HepG2 (cell line): ENCODE data around the gene CAMK1D. TPM values are rescaled to one million over a fixed set of nuclear protein-coding genes. Genes with fewer than 3 reads are reported as not detected.

Experiments used
- ATAC-seq: fragments of 200-7000 bp; cut with Tn5 transposase; 3 replicates; pipeline ENCODE4 v1.9.1; 2020; ENCODE audit warnings: mild to moderate bottlenecking, moderate library complexity
- BruUV-seq: library from RNA; stranded (reverse); fragments of 400-500 nt; replicated peaks from 2 replicates; lab custom pipeline; 2021; lab: Mats Ljungman, UMichigan
- CTCF ChIA-PET: fragments of 300-600 bp; formaldehyde crosslinking; extraction: SDS; loops from one replicate; lab custom pipeline; 2021; ENCODE audit warnings: low total read pairs, inconsistent platforms, low intra/inter-chr PET ratio; lab: Yijun Ruan, JAX
- POLR2A ChIA-PET: fragments of 350-600 bp; sonication (Branson Sonifier 250); formaldehyde crosslinking; loops from one replicate; lab custom pipeline; 2020; ENCODE audit warnings: antibody characterized with exemption, inconsistent platforms; lab: Yijun Ruan, JAX
- DNase-seq: peaks from one replicate; pipeline ENCODE4 v3.0.0-alpha.2; 2015; ENCODE audit warnings: low spot score
- FAIRE-seq: peaks from 3 replicates; lab custom pipeline; 2011; peaks lifted over from hg19 to GRCh38; lab: Jason Lieb, UNC
- H2AFZ ChIP-seq: one replicate; pipeline ENCODE4 v1.6.1; 2011; ENCODE audit warnings: low read length, inconsistent platforms
- H3K27ac ChIP-seq: fragments of 300-600 bp; 3 replicates; pipeline ENCODE4 v1.8.0; 2011; ENCODE audit warnings: mixed run types, mild to moderate bottlenecking, mixed read lengths, low read length, inconsistent platforms; ENCODE audit not compliant: insufficient read depth; ENCODE audit errors: extremely low read length
- H3K27me3 ChIP-seq, 2 experiments: fragments of 200-600 bp in 1 of 2; 2 replicates in 1 of 2; 3 replicates in 1 of 2; pipeline versions ENCODE4 v1.6.0 to v1.8.0; 2011; ENCODE audit warnings: low read length in 2 of 2, mild to moderate bottlenecking in 2 of 2, moderate library complexity in 2 of 2, inconsistent platforms in 1 of 2; ENCODE audit not compliant: insufficient read depth in 2 of 2, control insufficient read depth in 1 of 2
- H3K36me3 ChIP-seq, 2 experiments: fragments of 200-600 bp in 1 of 2; replicated peaks in 1 of 2; 2 replicates in 1 of 2; 3 replicates in 1 of 2; pipeline versions ENCODE4 v1.5.1 to v1.8.0; 2011; ENCODE audit warnings: low read length in 2 of 2, inconsistent platforms in 1 of 2; ENCODE audit not compliant: insufficient read depth in 2 of 2, control insufficient read depth in 1 of 2
- H3K4me1 ChIP-seq: 2 replicates; pipeline ENCODE4 v1.5.1; 2012; ENCODE audit warnings: low read length, inconsistent platforms; ENCODE audit not compliant: insufficient read depth
- H3K4me2 ChIP-seq: 2 replicates; pipeline ENCODE4 v1.6.0; 2011; ENCODE audit warnings: low read depth, low read length, inconsistent platforms
- H3K4me3 ChIP-seq, 3 experiments: fragments of 200-600 bp in 1 of 3; sonication (generic), shearing (Covaris generic) in 1 of 3; replicated peaks in 1 of 3; 2 replicates each; pipeline ENCODE4 v1.5.1; 2011 to 2016; ENCODE audit warnings: low read length in 3 of 3, inconsistent platforms in 2 of 3, low read depth in 2 of 3, mild to moderate bottlenecking in 2 of 3, control low read depth in 1 of 3, mixed read lengths in 1 of 3; ENCODE audit not compliant: insufficient read depth in 1 of 3
- H3K79me2 ChIP-seq: one replicate; pipeline ENCODE4 v1.6.1; 2011; ENCODE audit warnings: low read length, inconsistent platforms; ENCODE audit not compliant: insufficient read depth
- H3K9ac ChIP-seq: 2 replicates; pipeline ENCODE4 v1.6.0; 2011; ENCODE audit warnings: mild to moderate bottlenecking, low read depth, low read length, inconsistent platforms; ENCODE audit not compliant: insufficient read depth
- H3K9me3 ChIP-seq: 2 replicates; pipeline ENCODE4 v1.5.1; 2012; ENCODE audit warnings: mild to moderate bottlenecking, low read length
- H4K20me1 ChIP-seq: 2 replicates; pipeline ENCODE4 v1.6.0; 2011; ENCODE audit warnings: inconsistent platforms, mild to moderate bottlenecking, low read length, moderate library complexity; ENCODE audit not compliant: insufficient read depth
- CEBPB ChIP-seq: IDR thresholded peaks from 2 replicates; pipeline ENCODE4 v1.6.1; 2011; ENCODE audit warnings: low read depth, low read length, improper control_type of control experiment, borderline replicate concordance
- MZF1 ChIP-seq: sonication (generic); formaldehyde crosslinking; IDR thresholded peaks from 2 replicates; pipeline ENCODE4 v1.8.1; 2023; ENCODE audit warnings: mild to moderate bottlenecking, missing genetic modification reagents, borderline replicate concordance
- TP53 ChIP-seq: sonication (generic); formaldehyde crosslinking; conservative IDR thresholded peaks from 2 replicates; pipeline ENCODE4 v1.4.0; 2020; ENCODE audit warnings: missing genetic modification reagents
- ZKSCAN8 ChIP-seq: IDR thresholded peaks from 2 replicates; pipeline ENCODE4 v1.6.1; 2016; ENCODE audit warnings: borderline replicate concordance, missing genetic modification reagents, missing compliant biosample characterization
- ZNF232 ChIP-seq: sonication (generic); formaldehyde crosslinking; IDR thresholded peaks from 2 replicates; pipeline ENCODE4 v1.4.0; 2020; ENCODE audit warnings: missing genetic modification reagents, borderline replicate concordance
- ZNF709 ChIP-seq: sonication (generic); formaldehyde crosslinking; IDR thresholded peaks from 2 replicates; pipeline ENCODE4 v1.5.0; 2020; ENCODE audit warnings: mild to moderate bottlenecking, missing genetic modification reagents
- ZNF775 ChIP-seq: sonication (generic); formaldehyde crosslinking; IDR thresholded peaks from 2 replicates; pipeline ENCODE4 v1.4.0; 2020; ENCODE audit warnings: missing genetic modification reagents, mild to moderate bottlenecking, moderate library complexity, borderline replicate concordance
- ZNF879 ChIP-seq: sonication (generic); formaldehyde crosslinking; IDR thresholded peaks from 2 replicates; pipeline ENCODE4 v1.8.1; 2023; ENCODE audit warnings: missing genetic modification reagents
- WGBS: methylation state at CpG from one replicate; pipeline ENCODE4 v1.1.6; 2017; ENCODE audit warnings: low lambda C conversion rate; 5-methylcytosine and 5-hydroxymethylcytosine counted together
- in situ Hi-C: cut with HindIII; loops from 2 replicates; pipeline ENCODE4 v1.10.0; 2017; ENCODE audit warnings: low pct_unique_long_range_greater_than_20kb; ENCODE audit not compliant: extremely low pct_ligation_motif_present
- intact Hi-C: fragments of 100-400 bp; cut with micrococcal nuclease; formaldehyde crosslinking; loops from one replicate; pipeline ENCODE4 v1.10.0; 2022; ENCODE audit not compliant: unreplicated experiment
- polyA plus RNA-seq, 8 experiments: library from polyadenylated mRNA; depleted of rRNA in 3 of 8; stranded (reverse) in 7 of 8; unstranded in 1 of 8; fragments of >200 nt; fragmentation: Illumina TruSeq in 4 of 8; extraction: Trizol in 4 of 8; gene quantifications; 2 replicates each; pipeline versions ENCODE4 v1.2.1 to v1.2.3, GENCODE V29; 2011 to 2016; ENCODE audit warnings: low read depth in 4 of 8, missing spikeins in 1 of 8, mixed read lengths in 1 of 8; ENCODE audit not compliant: insufficient read depth in 1 of 8
- total RNA-seq, 5 experiments: library from RNA; depleted of rRNA; stranded (reverse); fragments of >200 nt; fragmentation: Illumina TruSeq; extraction: Trizol; gene quantifications; 2 replicates each; pipeline ENCODE4 v1.2.3, GENCODE V29; 2016; ENCODE audit warnings: low read depth in 1 of 5
- TF ChIP-seq, protein P1 (sequence below): sonication (generic); formaldehyde crosslinking; IDR thresholded peaks from 2 replicates; pipeline ENCODE4 v1.4.0; 2020; ENCODE audit warnings: mild to moderate bottlenecking, missing genetic modification reagents
- TF ChIP-seq, protein P2 (sequence below): sonication (generic); formaldehyde crosslinking; IDR thresholded peaks from 2 replicates; pipeline ENCODE4 v1.8.1; 2023; ENCODE audit warnings: mild to moderate bottlenecking, missing genetic modification reagents, borderline replicate concordance
- TF ChIP-seq, protein P3 (sequence below): sonication (generic); formaldehyde crosslinking; IDR thresholded peaks from one replicate; pipeline ENCODE4 v1.5.1; 2020; ENCODE audit warnings: mild to moderate bottlenecking, missing genetic modification reagents; ENCODE audit errors: not compliant biosample characterization
- TF ChIP-seq, protein P4 (sequence below): sonication (generic); formaldehyde crosslinking; IDR thresholded peaks from 2 replicates; pipeline ENCODE4 v1.4.0; 2020; ENCODE audit warnings: missing genetic modification reagents

The CAMK1D gene
- total and polyA plus RNA-seq, 2 of the 13 experiments (the other 11 are each of a cell fraction or from before 2014, with no cell fraction given): under 0.01 TPM; not detected in 1

DNA sequence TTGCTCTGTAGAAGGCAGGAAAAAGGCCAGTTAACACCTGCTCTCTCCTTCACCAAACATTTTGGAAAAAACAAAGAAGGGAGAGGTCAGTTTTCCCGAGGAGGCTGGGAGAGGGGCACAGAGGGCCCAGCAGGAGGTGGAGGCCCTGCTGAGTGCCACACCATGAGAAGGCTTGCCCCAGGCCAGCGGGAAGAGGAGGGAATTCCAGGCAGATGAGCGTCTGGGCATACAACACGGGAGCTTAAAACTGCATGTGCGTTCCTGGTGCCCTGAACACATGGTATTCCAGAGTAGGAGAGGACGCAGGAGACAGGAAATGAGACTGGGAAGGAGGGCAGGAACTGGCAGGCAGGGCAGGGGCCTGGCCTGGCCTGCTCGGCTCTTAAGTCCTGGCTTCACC lies 469.7 kb downstream of the CAMK1D start (continued):
- TF ChIP-seq, protein P1, sequence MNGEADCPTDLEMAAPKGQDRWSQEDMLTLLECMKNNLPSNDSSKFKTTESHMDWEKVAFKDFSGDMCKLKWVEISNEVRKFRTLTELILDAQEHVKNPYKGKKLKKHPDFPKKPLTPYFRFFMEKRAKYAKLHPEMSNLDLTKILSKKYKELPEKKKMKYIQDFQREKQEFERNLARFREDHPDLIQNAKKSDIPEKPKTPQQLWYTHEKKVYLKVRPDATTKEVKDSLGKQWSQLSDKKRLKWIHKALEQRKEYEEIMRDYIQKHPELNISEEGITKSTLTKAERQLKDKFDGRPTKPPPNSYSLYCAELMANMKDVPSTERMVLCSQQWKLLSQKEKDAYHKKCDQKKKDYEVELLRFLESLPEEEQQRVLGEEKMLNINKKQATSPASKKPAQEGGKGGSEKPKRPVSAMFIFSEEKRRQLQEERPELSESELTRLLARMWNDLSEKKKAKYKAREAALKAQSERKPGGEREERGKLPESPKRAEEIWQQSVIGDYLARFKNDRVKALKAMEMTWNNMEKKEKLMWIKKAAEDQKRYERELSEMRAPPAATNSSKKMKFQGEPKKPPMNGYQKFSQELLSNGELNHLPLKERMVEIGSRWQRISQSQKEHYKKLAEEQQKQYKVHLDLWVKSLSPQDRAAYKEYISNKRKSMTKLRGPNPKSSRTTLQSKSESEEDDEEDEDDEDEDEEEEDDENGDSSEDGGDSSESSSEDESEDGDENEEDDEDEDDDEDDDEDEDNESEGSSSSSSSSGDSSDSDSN: no peak
- TF ChIP-seq, protein P2, sequence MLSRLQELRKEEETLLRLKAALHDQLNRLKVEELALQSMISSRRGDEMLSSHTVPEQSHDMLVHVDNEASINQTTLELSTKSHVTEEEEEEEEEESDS (CRISPR knock-in tag): no peak
- TF ChIP-seq, all 625 proteins: peak for 0

DNA sequence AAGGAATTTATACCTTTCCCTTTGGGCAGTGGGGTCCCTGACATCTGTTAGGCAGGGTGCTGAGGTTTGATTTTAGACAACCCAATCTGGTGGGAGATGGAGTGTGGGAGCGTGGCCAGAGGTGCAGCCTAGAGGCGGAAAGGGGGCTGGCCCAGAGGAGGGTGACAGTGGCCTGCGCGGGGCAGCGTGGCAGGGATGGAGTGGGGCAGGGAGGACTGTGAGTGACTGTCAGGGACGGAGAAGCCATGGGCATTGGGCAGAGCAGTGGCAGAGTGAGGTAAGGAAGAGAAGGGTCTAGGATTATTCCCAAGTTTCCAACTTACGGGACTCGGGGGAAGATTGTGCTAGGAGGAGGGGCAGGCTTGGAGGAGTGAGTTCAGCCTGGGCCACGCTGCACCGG lies 470.3 kb downstream of the CAMK1D start:
- no peak for ATAC-seq
- no peaks in the 10 kb centered on the region for H4K20me1 ChIP-seq
- no peak overlapping the region for H3K4me3 ChIP-seq
- H3K27me3 ChIP-seq: peaks cover 0 to 10% of the 10 kb centered on the region in 2 experiments; a peak in 1 of 5 replicates
- H3K9me3 ChIP-seq: no peaks in the 10 kb centered on the region
- H3K4me2 ChIP-seq: no peak overlapping the region
- no peaks in the 10 kb centered on the region for H3K79me2 ChIP-seq
- POLR2A ChIA-PET: no interaction called here
- in situ Hi-C loops (no loop called here), intact Hi-C loops (no loop called here)
- WGBS: 40% methylated on average over 10 of the region's 10 CpGs
- no TSS peak for BruUV-seq
- no peak for DNase-seq
- no peak overlapping the region for H3K27ac ChIP-seq
- no peak overlapping the region for H2AFZ ChIP-seq
- H3K4me1 ChIP-seq: no peaks in the 10 kb centered on the region
- CTCF ChIA-PET: no interaction called here
- H3K9ac ChIP-seq: no peak overlapping the region
- H3K36me3 ChIP-seq: no peaks in the 10 kb centered on the region; a peak in 1 of 5 replicates
- FAIRE-seq: no peak
- TF ChIP-seq TP53: no peak
- TF ChIP-seq CEBPB: no peak
- TF ChIP-seq, protein P3, sequence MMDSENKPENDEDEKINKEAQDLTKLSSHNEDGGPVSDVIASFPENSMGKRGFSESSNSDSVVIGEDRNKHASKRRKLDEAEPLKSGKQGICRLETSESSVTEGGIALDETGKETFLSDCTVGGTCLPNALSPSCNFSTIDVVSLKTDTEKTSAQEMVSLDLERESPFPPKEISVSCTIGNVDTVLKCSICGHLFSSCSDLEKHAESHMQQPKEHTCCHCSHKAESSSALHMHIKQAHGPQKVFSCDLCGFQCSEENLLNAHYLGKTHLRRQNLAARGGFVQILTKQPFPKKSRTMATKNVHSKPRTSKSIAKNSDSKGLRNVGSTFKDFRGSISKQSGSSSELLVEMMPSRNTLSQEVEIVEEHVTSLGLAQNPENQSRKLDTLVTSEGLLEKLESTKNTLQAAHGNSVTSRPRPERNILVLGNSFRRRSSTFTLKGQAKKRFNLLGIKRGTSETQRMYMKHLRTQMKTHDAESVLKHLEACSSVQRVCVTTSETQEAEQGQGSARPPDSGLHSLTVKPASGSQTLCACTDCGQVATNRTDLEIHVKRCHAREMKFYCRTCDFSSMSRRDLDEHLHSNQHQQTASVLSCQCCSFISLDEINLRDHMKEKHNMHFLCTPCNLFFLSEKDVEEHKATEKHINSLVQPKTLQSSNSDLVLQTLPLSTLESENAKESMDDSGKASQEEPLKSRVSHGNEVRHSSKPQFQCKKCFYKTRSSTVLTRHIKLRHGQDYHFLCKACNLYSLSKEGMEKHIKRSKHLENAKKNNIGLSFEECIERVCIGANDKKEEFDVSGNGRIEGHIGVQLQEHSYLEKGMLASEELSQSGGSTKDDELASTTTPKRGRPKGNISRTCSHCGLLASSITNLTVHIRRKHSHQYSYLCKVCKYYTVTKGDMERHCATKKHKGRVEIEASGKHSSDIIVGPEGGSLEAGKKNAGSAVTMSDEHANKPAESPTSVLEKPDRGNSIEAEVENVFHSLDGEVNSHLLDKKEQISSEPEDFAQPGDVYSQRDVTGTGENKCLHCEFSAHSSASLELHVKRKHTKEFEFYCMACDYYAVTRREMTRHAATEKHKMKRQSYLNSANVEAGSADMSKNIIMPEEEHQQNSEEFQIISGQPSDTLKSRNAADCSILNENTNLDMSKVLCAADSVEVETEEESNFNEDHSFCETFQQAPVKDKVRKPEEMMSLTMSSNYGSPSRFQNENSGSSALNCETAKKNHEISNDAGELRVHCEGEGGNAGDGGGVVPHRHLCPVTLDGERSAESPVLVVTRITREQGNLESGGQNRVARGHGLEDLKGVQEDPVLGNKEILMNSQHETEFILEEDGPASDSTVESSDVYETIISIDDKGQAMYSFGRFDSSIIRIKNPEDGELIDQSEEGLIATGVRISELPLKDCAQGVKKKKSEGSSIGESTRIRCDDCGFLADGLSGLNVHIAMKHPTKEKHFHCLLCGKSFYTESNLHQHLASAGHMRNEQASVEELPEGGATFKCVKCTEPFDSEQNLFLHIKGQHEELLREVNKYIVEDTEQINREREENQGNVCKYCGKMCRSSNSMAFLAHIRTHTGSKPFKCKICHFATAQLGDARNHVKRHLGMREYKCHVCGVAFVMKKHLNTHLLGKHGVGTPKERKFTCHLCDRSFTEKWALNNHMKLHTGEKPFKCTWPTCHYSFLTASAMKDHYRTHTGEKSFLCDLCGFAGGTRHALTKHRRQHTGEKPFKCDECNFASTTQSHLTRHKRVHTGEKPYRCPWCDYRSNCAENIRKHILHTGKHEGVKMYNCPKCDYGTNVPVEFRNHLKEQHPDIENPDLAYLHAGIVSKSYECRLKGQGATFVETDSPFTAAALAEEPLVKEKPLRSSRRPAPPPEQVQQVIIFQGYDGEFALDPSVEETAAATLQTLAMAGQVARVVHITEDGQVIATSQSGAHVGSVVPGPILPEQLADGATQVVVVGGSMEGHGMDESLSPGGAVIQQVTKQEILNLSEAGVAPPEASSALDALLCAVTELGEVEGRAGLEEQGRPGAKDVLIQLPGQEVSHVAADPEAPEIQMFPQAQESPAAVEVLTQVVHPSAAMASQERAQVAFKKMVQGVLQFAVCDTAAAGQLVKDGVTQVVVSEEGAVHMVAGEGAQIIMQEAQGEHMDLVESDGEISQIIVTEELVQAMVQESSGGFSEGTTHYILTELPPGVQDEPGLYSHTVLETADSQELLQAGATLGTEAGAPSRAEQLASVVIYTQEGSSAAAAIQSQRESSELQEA (CRISPR knock-in tag): no peak
- no peak for TF ChIP-seq MZF1 (CRISPR knock-in tag)
- TF ChIP-seq ZNF709 (CRISPR knock-in tag): no peak
- TF ChIP-seq ZNF232 (CRISPR knock-in tag): no peak
- no peak for TF ChIP-seq ZNF879 (CRISPR knock-in tag)
- TF ChIP-seq ZKSCAN8 (CRISPR knock-in tag): no peak
- TF ChIP-seq, protein P4, sequence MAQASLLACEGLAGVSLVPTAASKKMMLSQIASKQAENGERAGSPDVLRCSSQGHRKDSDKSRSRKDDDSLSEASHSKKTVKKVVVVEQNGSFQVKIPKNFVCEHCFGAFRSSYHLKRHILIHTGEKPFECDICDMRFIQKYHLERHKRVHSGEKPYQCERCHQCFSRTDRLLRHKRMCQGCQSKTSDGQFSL (CRISPR knock-in tag): no peak
- TF ChIP-seq ZNF775 (CRISPR knock-in tag): no peak
